Stimulated activated naive CD8-positive, alpha-beta T cell treated with anti-CD3 and anti-CD28 coated beads, Interleukin-15, amount 100 ng/mL, for 72 hours (primary cell): ENCODE results near the gene TPR.

Experiments used
- ATAC-seq: fragments of 150-1000 bp; cut with Tn5 transposase; 2 replicates; pipeline ENCODE4 v1.10.0; 2021; ENCODE audit warnings: mild to moderate bottlenecking, moderate library complexity
- DNase-seq, 2 donors: peaks; one replicate each; pipeline ENCODE4 v3.0.0; 2021 to 2022
- H3K27ac Mint-ChIP-seq, 2 donors: one replicate each; pipeline ENCODE4 v1.8.0; 2022; ENCODE audit warnings: mild to moderate bottlenecking in 2 of 2, mixed read lengths in 2 of 2, moderate library complexity in 2 of 2
- H3K27me3 Mint-ChIP-seq: one replicate; pipeline ENCODE4 v1.8.0; 2022; ENCODE audit warnings: mixed read lengths
- H3K4me1 Mint-ChIP-seq: one replicate; pipeline ENCODE4 v1.8.0; 2022; ENCODE audit warnings: mild to moderate bottlenecking, mixed read lengths
- H3K4me3 Mint-ChIP-seq, 2 donors: one replicate each; pipeline ENCODE4 v1.8.0; 2022; ENCODE audit warnings: mild to moderate bottlenecking in 2 of 2, mixed read lengths in 2 of 2, moderate library complexity in 1 of 2
- H3K9me3 Mint-ChIP-seq, 2 donors: one replicate each; pipeline ENCODE4 v1.8.0; 2022; ENCODE audit warnings: mixed read lengths in 2 of 2

Gene TPR

GRCh38 chr1:186275822-186276221 is 99.2 kb downstream of the TPR start:
- H3K9me3 Mint-ChIP-seq: no peaks in the 10 kb centered on the region
- ATAC-seq: no peak
- H3K27me3 Mint-ChIP-seq: no peaks in the 10 kb centered on the region
- no peaks in the 10 kb centered on the region for H3K4me1 Mint-ChIP-seq
- H3K27ac Mint-ChIP-seq: no peak overlapping the region
- no peak for DNase-seq
- H3K4me3 Mint-ChIP-seq: no peak overlapping the region

- Mint-ChIP-seq H3K4me1 (no peaks in the 10 kb centered on the region), H3K27ac (no peak overlapping the region), H3K4me3 (no peak overlapping the region), H3K9me3 (no peaks in the 10 kb centered on the region), H3K27me3 (no peaks in the 10 kb centered on the region)
- ATAC-seq: peak; percentile 71
- DNase-seq: no peak
Measured at GRCh38 chr1:186272486-186272885, 102.6 kb downstream of the TPR start.

- Mint-ChIP-seq H3K4me3 (no peak overlapping the region), H3K27me3 (no peaks in the 10 kb centered on the region), H3K4me1 (no peaks in the 10 kb centered on the region), H3K9me3 (no peaks in the 10 kb centered on the region), H3K27ac (no peak overlapping the region)
- ATAC-seq: no peak
- DNase-seq: no peak
Measured at GRCh38 chr1:186271032-186271431, 104.0 kb downstream of the TPR start.
